Chondrocyte (in vitro differentiated cells): ENCODE results near the gene TRPM4. TPM values are rescaled to one million over a fixed set of nuclear protein-coding genes. Genes with fewer than 3 reads are reported as not detected.

Experiments used
- DNase-seq: peaks from one replicate; pipeline ENCODE4 v3.0.0; 2021; ENCODE audit warnings: mixed read lengths, low spot score
- H3K27ac Mint-ChIP-seq: one replicate; pipeline ENCODE4 v1.8.0; 2021; ENCODE audit warnings: mild to moderate bottlenecking, moderate library complexity, mixed read lengths; ENCODE audit not compliant: unreplicated experiment
- H3K27me3 Mint-ChIP-seq: 2 replicates; pipeline ENCODE4 v1.8.0; 2021; ENCODE audit warnings: low read depth, mixed read lengths
- H3K36me3 Mint-ChIP-seq: 2 replicates; pipeline ENCODE4 v1.8.0; 2021; ENCODE audit warnings: low read depth, mixed read lengths
- H3K4me1 Mint-ChIP-seq: 2 replicates; pipeline ENCODE4 v1.8.0; 2021; ENCODE audit warnings: low read depth, mild to moderate bottlenecking, mixed read lengths
- H3K4me3 Mint-ChIP-seq: one replicate; pipeline ENCODE4 v1.8.0; 2021; ENCODE audit warnings: mild to moderate bottlenecking, moderate library complexity, mixed read lengths; ENCODE audit not compliant: unreplicated experiment
- H3K9me3 Mint-ChIP-seq: 2 replicates; pipeline ENCODE4 v1.8.0; 2021; ENCODE audit warnings: low read depth, mixed read lengths
- total RNA-seq: library from RNA; stranded (reverse); gene quantifications from 3 replicates; pipeline ENCODE4 v1.2.1, GENCODE V29; 2021
- TF ChIP-seq, protein P1 (sequence below): fragments of 200-600 bp; sonication (generic); IDR thresholded peaks from 2 replicates; pipeline ENCODE4 v1.5.0; 2021; ENCODE audit warnings: antibody characterized with exemption, mild to moderate bottlenecking, moderate library complexity

Gene TRPM4
- total RNA-seq, 1 donor from 2014 or later = 50.2 TPM

DNA sequence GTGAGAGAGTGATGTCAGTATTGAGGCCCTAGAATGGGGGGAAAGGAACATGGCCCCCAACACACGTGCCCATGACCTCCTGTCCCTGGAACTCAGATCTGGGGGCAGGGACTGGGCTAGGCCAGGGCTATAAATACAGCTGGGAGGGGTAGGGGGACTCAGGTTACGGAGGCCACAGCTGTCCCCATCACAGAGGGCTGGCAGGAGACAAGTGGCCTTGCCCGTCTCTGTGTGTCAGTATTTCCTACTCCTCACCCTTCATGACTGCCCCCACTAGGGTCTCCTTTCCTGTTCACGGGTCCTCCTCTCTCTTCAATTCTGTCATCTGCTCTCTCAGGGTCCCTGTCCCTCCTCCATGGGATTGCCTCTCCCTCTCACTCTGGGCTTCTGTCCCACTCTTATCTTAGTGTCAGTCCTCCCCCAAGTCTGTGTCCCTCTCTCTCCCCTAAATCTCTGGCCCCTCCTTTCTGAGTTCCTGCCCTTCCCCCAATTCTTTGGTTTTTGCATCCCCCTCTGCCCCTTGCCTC, 1.7 kb upstream of the TRPM4 start:
- TF ChIP-seq, protein P1, sequence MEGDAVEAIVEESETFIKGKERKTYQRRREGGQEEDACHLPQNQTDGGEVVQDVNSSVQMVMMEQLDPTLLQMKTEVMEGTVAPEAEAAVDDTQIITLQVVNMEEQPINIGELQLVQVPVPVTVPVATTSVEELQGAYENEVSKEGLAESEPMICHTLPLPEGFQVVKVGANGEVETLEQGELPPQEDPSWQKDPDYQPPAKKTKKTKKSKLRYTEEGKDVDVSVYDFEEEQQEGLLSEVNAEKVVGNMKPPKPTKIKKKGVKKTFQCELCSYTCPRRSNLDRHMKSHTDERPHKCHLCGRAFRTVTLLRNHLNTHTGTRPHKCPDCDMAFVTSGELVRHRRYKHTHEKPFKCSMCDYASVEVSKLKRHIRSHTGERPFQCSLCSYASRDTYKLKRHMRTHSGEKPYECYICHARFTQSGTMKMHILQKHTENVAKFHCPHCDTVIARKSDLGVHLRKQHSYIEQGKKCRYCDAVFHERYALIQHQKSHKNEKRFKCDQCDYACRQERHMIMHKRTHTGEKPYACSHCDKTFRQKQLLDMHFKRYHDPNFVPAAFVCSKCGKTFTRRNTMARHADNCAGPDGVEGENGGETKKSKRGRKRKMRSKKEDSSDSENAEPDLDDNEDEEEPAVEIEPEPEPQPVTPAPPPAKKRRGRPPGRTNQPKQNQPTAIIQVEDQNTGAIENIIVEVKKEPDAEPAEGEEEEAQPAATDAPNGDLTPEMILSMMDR = no peak

DNA sequence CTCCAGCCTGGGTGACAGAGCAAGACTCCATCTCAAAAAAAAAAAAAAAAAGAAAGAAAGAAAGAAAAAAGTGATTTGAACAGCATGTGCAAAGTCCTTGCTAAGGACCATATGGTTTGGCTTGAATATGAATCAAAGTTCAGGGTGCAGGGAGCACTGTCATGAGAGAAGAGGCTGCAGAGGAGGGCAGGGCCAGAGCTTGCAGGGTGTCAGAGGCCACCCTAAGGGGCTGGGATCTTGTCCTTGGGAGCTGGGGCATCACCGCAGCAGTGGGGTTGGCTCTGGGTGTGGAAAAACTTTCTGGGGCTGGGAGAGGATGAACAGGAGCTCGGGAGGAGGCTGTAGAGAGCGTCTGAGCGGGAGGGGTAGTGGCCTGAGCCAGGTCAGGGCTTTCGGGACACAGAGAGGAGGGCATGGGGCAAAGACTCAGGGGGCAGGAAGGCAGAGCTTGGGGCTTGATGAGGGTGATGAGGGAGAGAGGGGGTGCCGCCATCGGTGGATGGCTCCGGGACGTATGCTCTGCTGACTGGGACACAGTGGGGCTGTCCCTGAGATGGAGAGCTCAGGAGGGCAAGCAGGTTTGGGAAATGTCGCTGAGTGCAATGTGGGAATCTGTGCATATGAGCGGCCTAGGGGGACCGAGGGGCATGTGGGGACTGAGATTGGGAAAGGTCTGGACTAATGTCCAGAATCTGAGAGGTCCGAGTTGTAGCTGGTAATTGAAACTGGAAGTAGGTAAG, 3.0 kb downstream of the TRPM4 start:
- TF ChIP-seq, protein P1 = no peak
- Mint-ChIP-seq H3K27me3 (peaks cover 3% of the 10 kb centered on the region), H3K4me3 (no peak overlapping the region)

More for the DNA sequence above, 1.7 kb upstream of the TRPM4 start:
- H3K27me3 Mint-ChIP-seq = peaks cover 3% of the 10 kb centered on the region
- peaks cover 3% of the 10 kb centered on the region for H3K9me3 Mint-ChIP-seq
- H3K4me3 Mint-ChIP-seq = no peak overlapping the region
- DNase-seq = no peak
- H3K27ac Mint-ChIP-seq = no peak overlapping the region
- peaks cover 10% of the 10 kb centered on the region for H3K36me3 Mint-ChIP-seq
- peaks cover 24% of the 10 kb centered on the region for H3K4me1 Mint-ChIP-seq

DNA sequence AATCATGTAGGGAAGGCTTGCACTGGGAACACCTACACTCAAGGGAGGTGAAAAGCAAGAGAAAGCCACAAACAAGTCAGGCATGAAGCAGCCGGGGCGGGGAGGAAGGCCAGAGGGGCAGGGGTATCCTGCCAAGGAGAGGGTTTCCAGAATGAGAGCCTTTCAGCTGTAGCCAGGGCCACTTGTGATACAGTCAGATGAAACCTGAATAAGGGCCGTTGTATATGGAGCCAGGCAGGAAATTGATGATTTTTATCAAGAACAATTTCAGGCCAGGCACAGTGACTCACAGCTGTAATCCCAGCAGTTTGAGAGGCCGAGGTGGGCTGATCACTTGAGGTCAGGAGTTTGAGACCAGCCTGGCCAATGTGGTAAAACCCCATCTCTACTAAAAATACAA, 4.4 kb downstream of the TRPM4 start:
- no peaks in the 10 kb centered on the region for H3K27me3 Mint-ChIP-seq
- H3K36me3 Mint-ChIP-seq = peaks cover 10% of the 10 kb centered on the region
- no peak overlapping the region for H3K4me3 Mint-ChIP-seq
- H3K9me3 Mint-ChIP-seq = no peaks in the 10 kb centered on the region
- DNase-seq = no peak
- no peak overlapping the region for H3K27ac Mint-ChIP-seq
- H3K4me1 Mint-ChIP-seq = peaks cover 23% of the 10 kb centered on the region
- TF ChIP-seq, protein P1 = no peak

More for the DNA sequence above, 3.0 kb downstream of the TRPM4 start:
- DNase-seq = no peak
- peaks cover 25% of the 10 kb centered on the region for H3K4me1 Mint-ChIP-seq
- H3K36me3 Mint-ChIP-seq = peaks cover 10% of the 10 kb centered on the region
- H3K9me3 Mint-ChIP-seq = no peaks in the 10 kb centered on the region
- H3K27ac Mint-ChIP-seq = no peak overlapping the region

DNA sequence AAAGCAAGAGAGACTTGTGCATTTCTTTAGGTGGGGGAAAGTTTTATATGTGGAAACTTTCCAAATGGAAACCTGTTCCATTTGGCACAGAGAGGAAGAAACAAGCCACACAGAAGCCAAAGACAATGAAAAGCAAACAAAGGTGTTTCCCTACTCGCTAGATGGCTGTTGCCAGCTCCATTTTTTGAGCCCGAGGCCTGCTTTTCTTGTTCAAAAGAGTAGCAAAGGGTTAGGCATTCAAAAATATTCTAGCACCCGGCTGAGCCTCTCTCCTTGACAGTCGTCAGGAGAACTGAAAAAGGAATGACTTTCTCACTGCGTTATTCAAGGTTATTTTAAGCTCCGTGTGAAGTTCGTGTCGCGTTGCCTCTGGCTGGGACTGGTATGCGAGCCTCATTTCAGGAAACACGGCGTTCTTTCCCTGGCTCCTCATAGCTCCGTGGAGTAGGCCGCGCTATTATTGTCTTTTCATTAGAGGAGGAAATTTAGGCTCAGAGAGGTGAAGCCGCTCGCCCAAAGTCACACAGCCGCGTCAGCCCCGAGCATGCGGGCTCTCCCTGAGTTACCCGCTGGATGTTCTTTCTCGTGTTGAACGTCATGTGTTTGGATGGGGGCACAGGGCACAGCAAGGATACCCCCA, 7.6 kb downstream of the TRPM4 start:
- no peak for DNase-seq
- Mint-ChIP-seq H3K4me3 (no peak overlapping the region), H3K27ac (peak overlapping the region; percentile 58), H3K4me1 (peaks cover 7% of the 10 kb centered on the region), H3K36me3 (peaks cover 9% of the 10 kb centered on the region), H3K27me3 (no peaks in the 10 kb centered on the region), H3K9me3 (no peaks in the 10 kb centered on the region)
- TF ChIP-seq, protein P1 = no peak

DNA sequence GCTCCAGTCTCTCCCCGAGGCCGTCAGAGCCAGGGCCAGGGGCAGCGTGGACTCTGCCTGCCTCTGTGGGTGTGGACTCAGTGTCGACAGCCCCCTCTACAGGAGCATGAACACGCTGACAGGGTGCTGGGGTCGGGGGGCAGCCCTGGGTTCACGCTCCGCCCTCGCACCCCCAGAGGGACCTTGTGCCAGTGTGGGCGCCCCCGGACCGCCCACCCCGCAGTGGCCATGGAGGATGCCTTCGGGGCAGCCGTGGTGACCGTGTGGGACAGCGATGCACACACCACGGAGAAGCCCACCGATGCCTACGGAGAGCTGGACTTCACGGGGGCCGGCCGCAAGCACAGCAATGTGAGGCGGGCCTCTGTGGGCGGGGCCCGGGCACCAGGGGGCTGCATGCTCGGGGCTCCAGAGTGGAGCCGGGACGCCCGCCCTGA, 8.3 kb downstream of the TRPM4 start:
- peaks cover 7% of the 10 kb centered on the region for H3K4me1 Mint-ChIP-seq
- no peaks in the 10 kb centered on the region for H3K27me3 Mint-ChIP-seq
- H3K36me3 Mint-ChIP-seq = peaks cover 8% of the 10 kb centered on the region
- H3K4me3 Mint-ChIP-seq = no peak overlapping the region
- TF ChIP-seq, protein P1 = no peak
- H3K27ac Mint-ChIP-seq = peak overlapping the region; percentile 58
- no peak for DNase-seq
- H3K9me3 Mint-ChIP-seq = no peaks in the 10 kb centered on the region
